ENCODE measurements around the gene MBNL3.

MBNL3 gene

GRCh38 chrX:132480581-132481203, 8.1 kb downstream of the MBNL3 start:
- no peak overlapping the region for H3K9ac ChIP-seq (ENCODE audit: insufficient read length, low read depth)
- no peaks in the 10 kb centered on the region for H3K27me3 ChIP-seq (ENCODE audit: insufficient read depth, insufficient read length)
- TF ChIP-seq ZNF274 (IDR thresholded peaks at IDR 0.05; ENCODE audit: low read depth, low read length) (no peak), YY1 (IDR thresholded peaks at IDR 0.05; ENCODE audit: insufficient read depth, insufficient read length) (no peak), SUZ12 (IDR thresholded peaks at IDR 0.05; ENCODE audit: extremely low read depth, insufficient read depth, insufficient read length) (no peak)
- no peak for DNase-seq (ENCODE audit: low read depth, low spot score)
- no peaks in the 10 kb centered on the region for H3K4me1 ChIP-seq (ENCODE audit: insufficient read depth, insufficient read length)
- H3K36me3 ChIP-seq (ENCODE audit: insufficient read depth, insufficient read length, low read length) = no peaks in the 10 kb centered on the region
- no peaks in the 10 kb centered on the region for H3K9me3 ChIP-seq (ENCODE audit: insufficient read depth, low read length)
- no peak overlapping the region for H3K4me3 ChIP-seq (ENCODE audit: insufficient read length, low read depth)

GRCh38 chrX:132474544-132475248, 14.1 kb downstream of the MBNL3 start:
- H3K9ac ChIP-seq (ENCODE audit: insufficient read length, low read depth) = no peak overlapping the region
- TF ChIP-seq YY1 (IDR thresholded peaks at IDR 0.05; ENCODE audit: insufficient read depth, insufficient read length) = no peak
- TF ChIP-seq ZNF274 (IDR thresholded peaks at IDR 0.05; ENCODE audit: low read depth, low read length) = no peak
- no peak for TF ChIP-seq SUZ12 (IDR thresholded peaks at IDR 0.05; ENCODE audit: extremely low read depth, insufficient read depth, insufficient read length)
- H3K27me3 ChIP-seq (ENCODE audit: insufficient read depth, insufficient read length) = no peaks in the 10 kb centered on the region
- no peaks in the 10 kb centered on the region for H3K4me1 ChIP-seq (ENCODE audit: insufficient read depth, insufficient read length)
- H3K4me3 ChIP-seq (ENCODE audit: insufficient read length, low read depth) = no peak overlapping the region
- no peak for DNase-seq (ENCODE audit: low read depth, low spot score)
- no peaks in the 10 kb centered on the region for H3K36me3 ChIP-seq (ENCODE audit: insufficient read depth, insufficient read length, low read length)
- H3K9me3 ChIP-seq (ENCODE audit: insufficient read depth, low read length) = no peaks in the 10 kb centered on the region

GRCh38 chrX:132472397-132472796, 16.4 kb downstream of the MBNL3 start:
- H3K4me3 ChIP-seq (ENCODE audit: insufficient read length, low read depth) = no peak overlapping the region
- no peak for TF ChIP-seq YY1 (IDR thresholded peaks at IDR 0.05; ENCODE audit: insufficient read depth, insufficient read length)
- no peak for TF ChIP-seq SUZ12 (IDR thresholded peaks at IDR 0.05; ENCODE audit: extremely low read depth, insufficient read depth, insufficient read length)
- TF ChIP-seq ZNF274 (IDR thresholded peaks at IDR 0.05; ENCODE audit: low read depth, low read length) = no peak
- H3K27me3 ChIP-seq (ENCODE audit: insufficient read depth, insufficient read length) = no peaks in the 10 kb centered on the region
- H3K36me3 ChIP-seq (ENCODE audit: insufficient read depth, insufficient read length, low read length) = no peaks in the 10 kb centered on the region
- no peak for DNase-seq (ENCODE audit: low read depth, low spot score)
- no peaks in the 10 kb centered on the region for H3K9me3 ChIP-seq (ENCODE audit: insufficient read depth, low read length)
- H3K9ac ChIP-seq (ENCODE audit: insufficient read length, low read depth) = no peak overlapping the region
- H3K4me1 ChIP-seq (ENCODE audit: insufficient read depth, insufficient read length) = no peaks in the 10 kb centered on the region

- no peaks in the 10 kb centered on the region for H3K4me1 ChIP-seq (ENCODE audit: insufficient read depth, insufficient read length)
- TF ChIP-seq ZNF274 (IDR thresholded peaks at IDR 0.05; ENCODE audit: low read depth, low read length) (no peak), YY1 (IDR thresholded peaks at IDR 0.05; ENCODE audit: insufficient read depth, insufficient read length) (no peak), SUZ12 (IDR thresholded peaks at IDR 0.05; ENCODE audit: extremely low read depth, insufficient read depth, insufficient read length) (no peak)
- H3K4me3 ChIP-seq (ENCODE audit: insufficient read length, low read depth) = no peak overlapping the region
- no peak for DNase-seq (ENCODE audit: low read depth, low spot score)
- no peaks in the 10 kb centered on the region for H3K9me3 ChIP-seq (ENCODE audit: insufficient read depth, low read length)
- no peaks in the 10 kb centered on the region for H3K36me3 ChIP-seq (ENCODE audit: insufficient read depth, insufficient read length, low read length)
- H3K27me3 ChIP-seq (ENCODE audit: insufficient read depth, insufficient read length) = no peaks in the 10 kb centered on the region
- no peak overlapping the region for H3K9ac ChIP-seq (ENCODE audit: insufficient read length, low read depth)
Observed at GRCh38 chrX:132470831-132471230, 18.0 kb downstream of the MBNL3 start.

- no peak overlapping the region for H3K9ac ChIP-seq (ENCODE audit: insufficient read length, low read depth)
- no peak overlapping the region for H3K4me3 ChIP-seq (ENCODE audit: insufficient read length, low read depth)
- TF ChIP-seq ZNF274 (IDR thresholded peaks at IDR 0.05; ENCODE audit: low read depth, low read length) (no peak), YY1 (IDR thresholded peaks at IDR 0.05; ENCODE audit: insufficient read depth, insufficient read length) (no peak), SUZ12 (IDR thresholded peaks at IDR 0.05; ENCODE audit: extremely low read depth, insufficient read depth, insufficient read length) (no peak)
- no peaks in the 10 kb centered on the region for H3K36me3 ChIP-seq (ENCODE audit: insufficient read depth, insufficient read length, low read length)
- no peaks in the 10 kb centered on the region for H3K4me1 ChIP-seq (ENCODE audit: insufficient read depth, insufficient read length)
- no peak for DNase-seq (ENCODE audit: low read depth, low spot score)
- H3K9me3 ChIP-seq (ENCODE audit: insufficient read depth, low read length) = no peaks in the 10 kb centered on the region
- H3K27me3 ChIP-seq (ENCODE audit: insufficient read depth, insufficient read length) = no peaks in the 10 kb centered on the region
Observed at GRCh38 chrX:132470179-132470578, 18.7 kb downstream of the MBNL3 start.

- Histone ChIP-seq H3K36me3 (ENCODE audit: insufficient read depth, insufficient read length, low read length) (no peaks in the 10 kb centered on the region), H3K9me3 (ENCODE audit: insufficient read depth, low read length) (no peaks in the 10 kb centered on the region; the same call in 1 of the 2 replicates), H3K27me3 (ENCODE audit: insufficient read depth, insufficient read length) (no peaks in the 10 kb centered on the region), H3K4me3 (ENCODE audit: insufficient read length, low read depth) (no peak overlapping the region), H3K9ac (ENCODE audit: insufficient read length, low read depth) (no peak overlapping the region), H3K4me1 (ENCODE audit: insufficient read depth, insufficient read length) (no peaks in the 10 kb centered on the region)
- no peak for DNase-seq (ENCODE audit: low read depth, low spot score)
- TF ChIP-seq SUZ12 (IDR thresholded peaks at IDR 0.05; ENCODE audit: extremely low read depth, insufficient read depth, insufficient read length) = no peak
- TF ChIP-seq YY1 (IDR thresholded peaks at IDR 0.05; ENCODE audit: insufficient read depth, insufficient read length) = no peak
- no peak for TF ChIP-seq ZNF274 (IDR thresholded peaks at IDR 0.05; ENCODE audit: low read depth, low read length)
Observed at GRCh38 chrX:132468454-132468853, 20.4 kb downstream of the MBNL3 start.

- DNase-seq (ENCODE audit: low read depth, low spot score) = no peak
- H3K4me1 ChIP-seq (ENCODE audit: insufficient read depth, insufficient read length) = no peaks in the 10 kb centered on the region
- no peaks in the 10 kb centered on the region; the same call in 1 of the 2 replicates for H3K9me3 ChIP-seq (ENCODE audit: insufficient read depth, low read length)
- TF ChIP-seq ZNF274 (IDR thresholded peaks at IDR 0.05; ENCODE audit: low read depth, low read length) (no peak), SUZ12 (IDR thresholded peaks at IDR 0.05; ENCODE audit: extremely low read depth, insufficient read depth, insufficient read length) (no peak), YY1 (IDR thresholded peaks at IDR 0.05; ENCODE audit: insufficient read depth, insufficient read length) (no peak)
- no peaks in the 10 kb centered on the region for H3K27me3 ChIP-seq (ENCODE audit: insufficient read depth, insufficient read length)
- H3K36me3 ChIP-seq (ENCODE audit: insufficient read depth, insufficient read length, low read length) = no peaks in the 10 kb centered on the region
- H3K4me3 ChIP-seq (ENCODE audit: insufficient read length, low read depth) = no peak overlapping the region
- H3K9ac ChIP-seq (ENCODE audit: insufficient read length, low read depth) = no peak overlapping the region
Observed at GRCh38 chrX:132467989-132468388, 20.8 kb downstream of the MBNL3 start.
